Fibroblast of lung (primary cell): ENCODE measurements around the gene PIM1. TPM values are rescaled to one million over a fixed set of nuclear protein-coding genes. Genes with fewer than 3 reads are reported as not detected.
A peak's percentile ranks its signal among the peaks of the same experiment; 100 is the strongest.

Source experiments
- DNase-seq, 2 donors: peaks; one replicate each; pipeline versions ENCODE4 v3.0.0 to v3.0.0-alpha.2; 2010; ENCODE audit warnings: low read depth in 2 of 2
- H2AFZ ChIP-seq: 2 replicates; pipeline ENCODE4 v1.5.1; 2012; ENCODE audit warnings: low read length, control low read depth, inconsistent platforms
- H3K27ac ChIP-seq: 2 replicates; pipeline ENCODE4 v1.5.1; 2011; ENCODE audit warnings: low read length, control low read depth; ENCODE audit not compliant: insufficient read depth
- H3K27me3 ChIP-seq: 2 replicates; pipeline ENCODE4 v1.5.1; 2011; ENCODE audit warnings: mild to moderate bottlenecking, low read length; ENCODE audit not compliant: control insufficient read depth, insufficient read depth
- H3K36me3 ChIP-seq: 2 replicates; pipeline ENCODE4 v1.5.1; 2011; ENCODE audit warnings: low read length; ENCODE audit not compliant: control insufficient read depth, insufficient read depth
- H3K4me1 ChIP-seq: 2 replicates; pipeline ENCODE4 v1.5.1; 2011; ENCODE audit warnings: low read length; ENCODE audit not compliant: control insufficient read depth, insufficient read depth; ENCODE audit errors: extremely low read depth
- H3K4me2 ChIP-seq: 2 replicates; pipeline ENCODE4 v1.5.1; 2011; ENCODE audit warnings: low read length, control low read depth; ENCODE audit not compliant: insufficient read depth; ENCODE audit errors: extremely low read depth
- H3K4me3 ChIP-seq, 4 experiments: fragments of 200-600 bp in 1 of 4; sonication (generic) in 1 of 4; replicated peaks in 1 of 4; 2 replicates each; pipeline ENCODE4 v1.5.1; 2011 to 2016; ENCODE audit warnings: low read length in 4 of 4, low read depth in 3 of 4, mild to moderate bottlenecking in 3 of 4, control low read depth in 2 of 4, inconsistent platforms in 1 of 4, mixed read lengths in 1 of 4; ENCODE audit not compliant: insufficient read depth in 1 of 4; ENCODE audit errors: control extremely low read depth in 1 of 4
- H3K79me2 ChIP-seq: 2 replicates; pipeline ENCODE4 v1.5.1; 2012; ENCODE audit warnings: mild to moderate bottlenecking, low read length, inconsistent platforms; ENCODE audit not compliant: control insufficient read depth, insufficient read depth
- H3K9ac ChIP-seq: 2 replicates; pipeline ENCODE4 v1.5.1; 2011; ENCODE audit warnings: mild to moderate bottlenecking, low read length, control low read depth; ENCODE audit not compliant: insufficient read depth
- H3K9me3 ChIP-seq: 2 replicates; pipeline ENCODE4 v1.5.1; 2012; ENCODE audit warnings: low read depth, low read length; ENCODE audit not compliant: control insufficient read depth, insufficient read depth
- H4K20me1 ChIP-seq: 2 replicates; pipeline ENCODE4 v1.5.1; 2011; ENCODE audit warnings: low read length; ENCODE audit not compliant: control insufficient read depth, insufficient read depth; ENCODE audit errors: extremely low read depth
- CTCF ChIP-seq, 2 donors: IDR thresholded peaks in 1 of 2; conservative IDR thresholded peaks in 1 of 2; 1 replicate in 1 of 2; 2 replicates in 1 of 2; pipeline ENCODE4 v1.5.1; 2011 to 2012; ENCODE audit warnings: low read length in 2 of 2, control low read depth in 1 of 2, inconsistent platforms in 1 of 2, low read depth in 1 of 2, mild to moderate bottlenecking in 1 of 2
- EZH2 ChIP-seq: IDR thresholded peaks from 2 replicates; pipeline ENCODE4 v1.5.1; 2012; ENCODE audit warnings: low read length, control low read depth, mild to moderate bottlenecking; ENCODE audit errors: missing control alignments
- polyA plus RNA-seq, 2 donors: library from polyadenylated mRNA; depleted of rRNA in 1 of 2; stranded (reverse) in 1 of 2; unstranded in 1 of 2; fragments of >200 nt; gene quantifications; 2 replicates each; pipeline ENCODE4 v1.2.1, GENCODE V29; 2011 to 2012; ENCODE audit warnings: missing spikeins in 1 of 2
- total RNA-seq: library from RNA; depleted of rRNA; stranded (reverse); fragments of >200 nt; gene quantifications from 2 replicates; pipeline ENCODE4 v1.2.1, GENCODE V29; 2014

The PIM1 gene
- total and polyA plus RNA-seq, 2 donors (not counting 1 experiment from before 2014, with no cell fraction given) = 13.8 to 22.8 TPM

- Histone ChIP-seq H2AFZ (no peak overlapping the region), H3K79me2 (no peaks in the 10 kb centered on the region), H3K9me3 (no peaks in the 10 kb centered on the region), H3K9ac (no peak overlapping the region), H3K36me3 (no peaks in the 10 kb centered on the region), H3K27me3 (peaks cover 6% of the 10 kb centered on the region), H3K27ac (no peak overlapping the region), H4K20me1 (no peaks in the 10 kb centered on the region), H3K4me2 (no peak overlapping the region), H3K4me1 (no peaks in the 10 kb centered on the region), H3K4me3 (no peak overlapping the region)
- no peak for TF ChIP-seq CTCF (conservative IDR thresholded peaks at IDR 0.05 in 1 of 2, IDR thresholded peaks at IDR 0.05 in 1 of 2; ENCODE audit: low read depth in 1 of 2, low read length in 2 of 2)
- TF ChIP-seq EZH2 = no peak
- no peak for DNase-seq
Observed at GRCh38 chr6:37201726-37202125, 31.8 kb downstream of the PIM1 start.

GRCh38 chr6:37202788-37203491 is 33.0 kb downstream of the PIM1 start:
- Histone ChIP-seq H2AFZ (no peak overlapping the region), H3K9ac (no peak overlapping the region), H3K79me2 (no peaks in the 10 kb centered on the region), H3K36me3 (no peaks in the 10 kb centered on the region), H3K4me1 (no peaks in the 10 kb centered on the region), H3K4me3 (no peak overlapping the region), H3K27me3 (peaks cover 6% of the 10 kb centered on the region), H3K27ac (no peak overlapping the region), H4K20me1 (no peaks in the 10 kb centered on the region), H3K9me3 (no peaks in the 10 kb centered on the region), H3K4me2 (no peak overlapping the region)
- TF ChIP-seq CTCF (conservative IDR thresholded peaks at IDR 0.05 in 1 of 2, IDR thresholded peaks at IDR 0.05 in 1 of 2; ENCODE audit: low read depth in 1 of 2, low read length in 2 of 2) = no peak
- no peak for TF ChIP-seq EZH2
- no peak for DNase-seq

- Histone ChIP-seq H3K27me3 (peaks cover 6% of the 10 kb centered on the region), H3K9ac (no peak overlapping the region), H3K4me2 (no peak overlapping the region), H3K4me1 (no peaks in the 10 kb centered on the region), H4K20me1 (no peaks in the 10 kb centered on the region), H3K4me3 (no peak overlapping the region), H3K36me3 (no peaks in the 10 kb centered on the region), H3K79me2 (no peaks in the 10 kb centered on the region), H3K27ac (no peak overlapping the region), H2AFZ (no peak overlapping the region), H3K9me3 (no peaks in the 10 kb centered on the region)
- no peak for TF ChIP-seq CTCF (conservative IDR thresholded peaks at IDR 0.05 in 1 of 2, IDR thresholded peaks at IDR 0.05 in 1 of 2; ENCODE audit: low read depth in 1 of 2, low read length in 2 of 2)
- TF ChIP-seq EZH2 = no peak
- peak; percentile 46 to 56 for DNase-seq
Observed at GRCh38 chr6:37204014-37204751, 34.2 kb downstream of the PIM1 start.
